Measurements from ENCODE around the gene GPR37.

The GPR37 gene

GRCh38 chr7:124764847-124765400 is 668 bp downstream of the GPR37 start:
- no peak overlapping the region for H3K27ac ChIP-seq (ENCODE audit: low read length)
- WGBS (ENCODE audit: insufficient coverage, insufficient read length) = no CpG with 5 or more reads among the region's 26 CpGs
- H3K4me3 ChIP-seq (ENCODE audit: low read length) = peak overlapping the region; percentile 54; the same call in 1 of the 2 replicates
- H3K4me1 ChIP-seq (ENCODE audit: control insufficient read depth, insufficient read depth, low read length) = no peaks in the 10 kb centered on the region; the same call in 1 of the 2 replicates
- DNase-seq (ENCODE audit: low read depth, low spot score) = no peak
- peaks cover 9% of the 10 kb centered on the region; the same call in 1 of the 2 replicates for H3K27me3 ChIP-seq (ENCODE audit: control insufficient read depth, insufficient read depth, low read length)
- H3K36me3 ChIP-seq (ENCODE audit: control insufficient read depth, insufficient read depth, low read length) = no peaks in the 10 kb centered on the region
- no peaks in the 10 kb centered on the region for H3K9me3 ChIP-seq (ENCODE audit: control insufficient read depth, insufficient read depth, low read length)

- no peak for DNase-seq (ENCODE audit: low read depth, low spot score)
- no CpG with 5 or more reads among the region's 48 CpGs for WGBS (ENCODE audit: insufficient coverage, insufficient read length)
- H3K4me3 ChIP-seq (ENCODE audit: low read length) = peak overlapping the region; percentile 54; the same call in 1 of the 2 replicates
Measured at GRCh38 chr7:124764051-124764846, 1.3 kb downstream of the GPR37 start.

GRCh38 chr7:124762611-124763143 is 2.9 kb downstream of the GPR37 start:
- Histone ChIP-seq H3K9me3 (ENCODE audit: control insufficient read depth, insufficient read depth, low read length) (no peaks in the 10 kb centered on the region), H3K36me3 (ENCODE audit: control insufficient read depth, insufficient read depth, low read length) (no peaks in the 10 kb centered on the region), H3K27me3 (ENCODE audit: control insufficient read depth, insufficient read depth, low read length) (peaks cover 9% of the 10 kb centered on the region; the same call in 1 of the 2 replicates), H3K4me1 (ENCODE audit: control insufficient read depth, insufficient read depth, low read length) (no peaks in the 10 kb centered on the region; the same call in 1 of the 2 replicates), H3K27ac (ENCODE audit: low read length) (no peak overlapping the region), H3K4me3 (ENCODE audit: low read length) (no peak overlapping the region)
- no CpG with 5 or more reads among the region's 4 CpGs for WGBS (ENCODE audit: insufficient coverage, insufficient read length)
- no peak for DNase-seq (ENCODE audit: low read depth, low spot score)

More at GRCh38 chr7:124764051-124764846, 1.3 kb downstream of the GPR37 start:
- H3K9me3 ChIP-seq (ENCODE audit: control insufficient read depth, insufficient read depth, low read length) = no peaks in the 10 kb centered on the region
- no peak overlapping the region for H3K27ac ChIP-seq (ENCODE audit: low read length)
- peaks cover 9% of the 10 kb centered on the region; the same call in 1 of the 2 replicates for H3K27me3 ChIP-seq (ENCODE audit: control insufficient read depth, insufficient read depth, low read length)
- no peaks in the 10 kb centered on the region; the same call in 1 of the 2 replicates for H3K4me1 ChIP-seq (ENCODE audit: control insufficient read depth, insufficient read depth, low read length)
- H3K36me3 ChIP-seq (ENCODE audit: control insufficient read depth, insufficient read depth, low read length) = no peaks in the 10 kb centered on the region

GRCh38 chr7:124761164-124761715 is 4.4 kb downstream of the GPR37 start:
- no peak overlapping the region for H3K27ac ChIP-seq (ENCODE audit: low read length)
- no peaks in the 10 kb centered on the region for H3K36me3 ChIP-seq (ENCODE audit: control insufficient read depth, insufficient read depth, low read length)
- H3K9me3 ChIP-seq (ENCODE audit: control insufficient read depth, insufficient read depth, low read length) = no peaks in the 10 kb centered on the region
- peaks cover 9% of the 10 kb centered on the region; the same call in 1 of the 2 replicates for H3K27me3 ChIP-seq (ENCODE audit: control insufficient read depth, insufficient read depth, low read length)
- no peak overlapping the region for H3K4me3 ChIP-seq (ENCODE audit: low read length)
- no peaks in the 10 kb centered on the region for H3K4me1 ChIP-seq (ENCODE audit: control insufficient read depth, insufficient read depth, low read length)
- DNase-seq (ENCODE audit: low read depth, low spot score) = no peak
- WGBS (ENCODE audit: insufficient coverage, insufficient read length) = no CpG with 5 or more reads among the region's 2 CpGs

GRCh38 chr7:124758327-124758726 is 7.3 kb downstream of the GPR37 start:
- Histone ChIP-seq H3K9me3 (ENCODE audit: control insufficient read depth, insufficient read depth, low read length) (no peaks in the 10 kb centered on the region), H3K27ac (ENCODE audit: low read length) (no peak overlapping the region), H3K4me3 (ENCODE audit: low read length) (no peak overlapping the region), H3K36me3 (ENCODE audit: control insufficient read depth, insufficient read depth, low read length) (no peaks in the 10 kb centered on the region), H3K27me3 (ENCODE audit: control insufficient read depth, insufficient read depth, low read length) (no peaks in the 10 kb centered on the region), H3K4me1 (ENCODE audit: control insufficient read depth, insufficient read depth, low read length) (no peaks in the 10 kb centered on the region)
- WGBS (ENCODE audit: insufficient coverage, insufficient read length) = no CpG with 5 or more reads among the region's 2 CpGs
- DNase-seq (ENCODE audit: low read depth, low spot score) = no peak

- DNase-seq (ENCODE audit: low read depth, low spot score) = no peak
- no peak overlapping the region for H3K4me3 ChIP-seq (ENCODE audit: low read length)
- no peak overlapping the region for H3K27ac ChIP-seq (ENCODE audit: low read length)
- no peaks in the 10 kb centered on the region for H3K36me3 ChIP-seq (ENCODE audit: control insufficient read depth, insufficient read depth, low read length)
- H3K9me3 ChIP-seq (ENCODE audit: control insufficient read depth, insufficient read depth, low read length) = no peaks in the 10 kb centered on the region
- H3K27me3 ChIP-seq (ENCODE audit: control insufficient read depth, insufficient read depth, low read length) = no peaks in the 10 kb centered on the region
- WGBS (ENCODE audit: insufficient coverage, insufficient read length) = no CpG with 5 or more reads among the region's 1 CpG
- H3K4me1 ChIP-seq (ENCODE audit: control insufficient read depth, insufficient read depth, low read length) = no peaks in the 10 kb centered on the region
Measured at GRCh38 chr7:124754576-124755268, 10.9 kb downstream of the GPR37 start.

GRCh38 chr7:124752310-124752709 is 13.3 kb downstream of the GPR37 start:
- Histone ChIP-seq H3K4me3 (ENCODE audit: low read length) (no peak overlapping the region), H3K36me3 (ENCODE audit: control insufficient read depth, insufficient read depth, low read length) (no peaks in the 10 kb centered on the region), H3K27me3 (ENCODE audit: control insufficient read depth, insufficient read depth, low read length) (no peaks in the 10 kb centered on the region), H3K4me1 (ENCODE audit: control insufficient read depth, insufficient read depth, low read length) (no peaks in the 10 kb centered on the region), H3K27ac (ENCODE audit: low read length) (no peak overlapping the region), H3K9me3 (ENCODE audit: control insufficient read depth, insufficient read depth, low read length) (no peaks in the 10 kb centered on the region)
- no CpG with 5 or more reads among the region's 1 CpG for WGBS (ENCODE audit: insufficient coverage, insufficient read length)
- DNase-seq (ENCODE audit: low read depth, low spot score) = no peak

- no peaks in the 10 kb centered on the region for H3K9me3 ChIP-seq (ENCODE audit: control insufficient read depth, insufficient read depth, low read length)
- no peaks in the 10 kb centered on the region for H3K36me3 ChIP-seq (ENCODE audit: control insufficient read depth, insufficient read depth, low read length)
Measured at GRCh38 chr7:124751027-124751426, 14.6 kb downstream of the GPR37 start.

GRCh38 chr7:124747072-124747471 is 18.5 kb downstream of the GPR37 start:
- no peak overlapping the region for H3K4me3 ChIP-seq (ENCODE audit: low read length)
- no peaks in the 10 kb centered on the region for H3K9me3 ChIP-seq (ENCODE audit: control insufficient read depth, insufficient read depth, low read length)
- DNase-seq (ENCODE audit: low read depth, low spot score) = no peak
- no peaks in the 10 kb centered on the region for H3K4me1 ChIP-seq (ENCODE audit: control insufficient read depth, insufficient read depth, low read length)
- no peak overlapping the region for H3K27ac ChIP-seq (ENCODE audit: low read length)
- no CpG with 5 or more reads among the region's 11 CpGs for WGBS (ENCODE audit: insufficient coverage, insufficient read length)
- no peaks in the 10 kb centered on the region for H3K36me3 ChIP-seq (ENCODE audit: control insufficient read depth, insufficient read depth, low read length)
- no peaks in the 10 kb centered on the region for H3K27me3 ChIP-seq (ENCODE audit: control insufficient read depth, insufficient read depth, low read length)

More at GRCh38 chr7:124751027-124751426, 14.6 kb downstream of the GPR37 start:
- Histone ChIP-seq H3K27me3 (ENCODE audit: control insufficient read depth, insufficient read depth, low read length) (no peaks in the 10 kb centered on the region), H3K4me3 (ENCODE audit: low read length) (no peak overlapping the region), H3K27ac (ENCODE audit: low read length) (no peak overlapping the region), H3K4me1 (ENCODE audit: control insufficient read depth, insufficient read depth, low read length) (no peaks in the 10 kb centered on the region)
- no peak for DNase-seq (ENCODE audit: low read depth, low spot score)
- WGBS (ENCODE audit: insufficient coverage, insufficient read length) = no CpG with 5 or more reads among the region's 2 CpGs

GRCh38 chr7:124738639-124739038 is 27.0 kb downstream of the GPR37 start:
- Histone ChIP-seq H3K27me3 (ENCODE audit: control insufficient read depth, insufficient read depth, low read length) (no peaks in the 10 kb centered on the region), H3K4me1 (ENCODE audit: control insufficient read depth, insufficient read depth, low read length) (no peaks in the 10 kb centered on the region), H3K27ac (ENCODE audit: low read length) (no peak overlapping the region), H3K9me3 (ENCODE audit: control insufficient read depth, insufficient read depth, low read length) (no peaks in the 10 kb centered on the region), H3K4me3 (ENCODE audit: low read length) (no peak overlapping the region), H3K36me3 (ENCODE audit: control insufficient read depth, insufficient read depth, low read length) (no peaks in the 10 kb centered on the region)
- WGBS (ENCODE audit: insufficient coverage, insufficient read length) = no CpG with 5 or more reads among the region's 3 CpGs
- DNase-seq (ENCODE audit: low read depth, low spot score) = no peak

Measured in iPS DF 6.9 (cell line).